Renal cortical epithelial cell (primary cell): ENCODE data around the gene PSD. TPM values are rescaled to one million over a fixed set of nuclear protein-coding genes. Genes with fewer than 3 reads are reported as not detected.

Experiments
- DNase-seq: peaks from one replicate; pipeline ENCODE4 v3.0.0-alpha.2; 2011; ENCODE audit warnings: low read depth
- total RNA-seq: library from RNA; depleted of rRNA; stranded (reverse); fragments of >200 nt; gene quantifications from 2 replicates; pipeline ENCODE4 v1.2.3, GENCODE V29; 2014

The PSD gene
- total RNA-seq, 1 donor from 2014 or later = 3.5 TPM

DNA sequence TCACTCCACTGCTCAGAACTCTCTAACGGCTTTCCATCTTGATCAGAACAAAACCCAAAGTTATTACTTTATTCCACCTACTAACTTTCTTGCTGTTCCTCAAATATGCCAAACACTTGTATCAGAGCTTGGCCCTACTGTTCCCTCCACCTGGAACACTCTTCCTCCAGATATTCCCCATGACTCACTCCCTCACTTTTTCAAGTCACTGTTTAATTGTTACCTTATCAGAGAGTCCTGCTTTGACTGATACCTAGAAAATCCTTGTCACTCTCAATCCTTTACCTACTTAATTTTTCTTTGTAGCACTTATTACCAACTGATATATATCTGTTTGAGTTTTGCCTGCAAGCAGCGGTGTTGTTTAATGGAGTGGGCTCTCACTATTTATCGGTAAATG lies 28.7 kb downstream of the PSD start:
- DNase-seq = peak; percentile 42

DNA sequence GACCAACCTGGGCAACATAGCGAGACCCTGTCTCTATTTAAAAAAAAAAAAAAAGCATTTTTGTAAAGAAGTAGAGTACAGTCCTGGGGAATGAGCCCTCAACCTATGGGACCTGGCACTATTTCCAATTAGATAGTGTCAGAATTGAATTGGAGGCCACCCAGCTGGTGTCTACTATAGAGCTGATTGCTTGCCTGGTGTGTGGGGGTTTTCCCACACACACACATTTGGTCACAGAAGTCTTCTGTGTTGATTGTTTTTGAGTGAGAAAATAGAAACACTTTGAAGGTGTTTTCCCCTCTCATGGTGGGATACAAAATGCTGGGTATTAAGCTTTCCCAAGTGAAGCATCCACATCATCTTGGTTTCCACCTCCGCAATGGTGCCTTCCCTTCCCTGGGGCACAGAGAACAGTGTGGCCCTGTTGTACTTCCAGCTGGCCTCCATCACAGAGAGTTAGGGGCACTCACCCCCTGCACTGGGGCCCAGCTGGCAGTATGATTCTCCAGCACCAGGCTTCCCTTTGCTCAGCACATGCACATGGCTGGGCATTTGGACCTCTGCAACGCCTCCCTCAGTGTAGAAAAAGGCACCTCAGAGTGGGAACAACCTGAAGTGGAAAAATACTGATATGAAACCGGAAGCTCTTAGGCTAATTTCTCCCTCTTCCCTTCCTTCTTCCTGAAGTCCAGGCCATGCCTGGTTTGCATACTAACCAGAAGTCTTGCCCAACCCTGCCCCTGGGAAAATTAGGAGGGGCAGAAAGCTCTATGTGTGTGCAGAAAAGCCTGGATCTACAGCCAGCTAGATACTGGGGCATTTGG lies 33.8 kb downstream of the PSD start:
- peak; percentile 64 for DNase-seq

- DNase-seq = no peak
Measured at GRCh38 chr10:102384053-102384452, 34.5 kb downstream of the PSD start.

DNA sequence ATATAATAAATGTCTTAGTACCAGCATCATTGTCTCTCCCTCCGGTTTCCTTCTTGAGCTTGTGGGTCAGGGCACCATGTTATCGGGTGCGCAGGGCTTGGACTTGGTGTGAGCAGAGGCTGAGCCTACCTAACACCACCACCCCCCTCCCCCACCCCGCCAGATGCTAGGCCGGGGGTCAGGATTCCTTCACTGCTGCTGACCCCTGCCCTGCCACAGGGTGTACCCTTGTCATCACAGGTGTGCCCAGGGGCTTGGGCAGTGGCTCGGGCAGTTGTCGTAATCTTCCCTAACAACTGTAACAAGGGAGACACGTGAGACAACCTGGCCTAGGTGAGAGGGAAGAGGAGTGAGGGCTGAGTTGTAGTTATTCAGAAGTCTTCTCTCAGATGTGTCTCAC lies 35.7 kb downstream of the PSD start:
- DNase-seq = no peak

DNA sequence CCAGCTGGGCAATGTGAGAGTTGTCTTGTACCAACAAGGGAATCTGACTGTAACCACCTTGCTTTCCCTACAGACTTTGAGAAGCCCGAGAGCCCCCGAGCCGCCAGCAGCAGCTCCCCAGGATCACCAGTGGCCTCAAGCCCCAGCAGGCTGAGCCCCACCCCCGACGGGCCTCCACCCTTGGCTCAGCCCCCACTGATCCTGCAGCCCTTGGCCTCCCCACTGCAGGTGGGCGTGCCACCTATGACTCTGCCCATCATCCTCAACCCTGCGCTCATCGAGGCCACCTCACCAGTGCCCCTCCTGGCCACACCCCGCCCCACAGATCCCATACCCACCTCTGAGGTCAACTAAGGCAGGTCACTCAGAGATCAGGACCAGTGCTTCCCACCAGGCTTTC lies 36.6 kb downstream of the PSD start:
- no peak for DNase-seq

GRCh38 chr10:102379383-102379782 lies 39.2 kb downstream of the PSD start:
- no peak for DNase-seq

DNA sequence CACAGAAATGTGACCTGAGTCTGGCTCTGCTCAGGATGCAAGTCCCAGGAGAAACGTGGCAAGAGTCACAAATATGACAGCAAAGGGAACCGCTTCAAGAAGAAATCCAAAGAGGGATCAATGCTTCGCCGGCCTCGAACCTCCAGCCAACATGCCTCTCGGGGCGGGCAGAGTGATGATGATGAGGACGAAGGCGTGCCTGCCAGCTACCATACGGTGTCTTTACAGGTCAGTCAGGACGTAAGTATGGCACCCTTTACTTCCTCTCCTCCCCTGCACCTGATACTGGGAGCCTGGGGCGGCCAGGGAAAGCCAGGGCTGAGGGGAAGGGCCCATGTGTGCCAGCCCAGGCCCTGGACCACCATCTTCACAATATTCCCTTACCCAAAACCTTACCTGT lies 41.7 kb downstream of the PSD start:
- no peak for DNase-seq

DNA sequence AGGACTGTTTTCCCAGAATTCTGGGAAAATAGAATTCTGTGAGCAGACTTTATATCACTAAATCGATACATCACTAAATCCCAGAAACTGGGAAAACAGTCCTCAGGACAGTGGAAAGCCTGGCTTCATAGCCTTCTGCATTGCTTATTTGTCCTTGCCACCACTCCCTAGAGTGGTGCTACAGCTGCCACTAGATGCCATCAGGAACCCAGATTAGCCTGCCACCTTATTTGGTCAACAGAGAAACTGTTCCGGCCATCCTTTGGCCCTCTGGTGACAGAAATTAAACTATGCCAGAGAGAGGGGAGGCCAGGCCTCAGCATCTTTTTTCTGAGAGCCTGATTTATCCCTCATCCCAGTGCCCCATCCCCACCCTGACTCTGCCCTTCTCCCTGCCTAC lies 42.7 kb downstream of the PSD start:
- no peak for DNase-seq

DNA sequence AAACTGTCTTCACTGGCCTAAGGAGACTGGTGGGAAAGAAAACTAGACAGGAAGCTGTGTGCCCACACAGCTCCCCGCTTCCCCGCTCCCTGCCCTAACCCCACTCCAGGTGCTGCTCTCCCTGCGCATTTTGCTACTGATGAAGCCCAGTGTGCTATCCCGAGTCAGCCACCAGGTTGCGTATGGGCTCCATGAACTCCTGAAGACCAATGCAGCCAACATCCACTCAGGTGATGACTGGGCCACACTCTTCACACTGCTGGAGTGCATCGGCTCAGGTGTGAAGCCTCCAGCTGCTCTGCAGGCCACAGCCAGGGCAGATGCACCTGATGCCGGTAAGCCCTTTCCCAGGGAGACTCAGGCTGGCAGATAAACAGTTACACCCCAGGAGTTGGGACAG lies 43.3 kb downstream of the PSD start:
- no peak for DNase-seq

DNA sequence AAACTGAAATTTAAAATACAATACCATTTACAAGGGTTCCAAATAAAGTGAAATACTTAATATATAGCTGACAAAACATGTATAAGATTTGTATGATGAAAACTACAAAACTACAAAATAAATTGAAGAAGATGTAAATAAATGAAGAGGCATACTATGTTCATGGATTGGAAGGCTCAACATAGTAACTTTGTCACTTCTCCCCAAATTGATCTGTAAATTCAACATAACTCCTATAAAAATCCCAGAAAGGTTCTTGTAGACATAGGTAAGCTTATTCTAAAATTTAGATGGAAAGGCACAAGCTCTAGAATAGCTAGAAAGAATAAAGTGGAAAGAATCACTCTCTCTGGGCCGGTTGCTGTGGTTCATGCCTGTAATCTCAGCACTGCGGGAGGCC lies 47.3 kb downstream of the PSD start:
- no peak for DNase-seq

DNA sequence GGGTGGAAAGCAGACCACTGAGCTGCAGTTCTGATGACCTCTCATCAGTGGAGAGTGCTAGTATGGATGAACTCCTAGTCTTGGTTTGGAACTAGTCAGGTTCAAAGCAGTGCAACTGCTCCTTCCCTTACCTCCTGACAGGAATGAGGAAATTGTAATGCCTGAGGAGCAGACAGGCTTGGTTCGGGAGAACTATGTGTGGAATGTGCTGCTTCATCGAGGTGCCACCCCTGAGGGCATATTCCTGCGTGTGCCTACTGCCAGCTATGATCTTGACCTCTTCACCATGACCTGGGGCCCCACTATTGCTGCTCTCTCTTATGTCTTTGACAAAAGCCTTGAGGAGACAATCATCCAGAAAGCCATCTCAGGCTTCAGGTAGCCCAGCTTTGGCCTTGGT lies 50.5 kb downstream of the PSD start:
- peak; percentile 77 for DNase-seq

GRCh38 chr10:102367441-102367840 lies 51.1 kb downstream of the PSD start:
- peak; percentile 18 for DNase-seq

DNA sequence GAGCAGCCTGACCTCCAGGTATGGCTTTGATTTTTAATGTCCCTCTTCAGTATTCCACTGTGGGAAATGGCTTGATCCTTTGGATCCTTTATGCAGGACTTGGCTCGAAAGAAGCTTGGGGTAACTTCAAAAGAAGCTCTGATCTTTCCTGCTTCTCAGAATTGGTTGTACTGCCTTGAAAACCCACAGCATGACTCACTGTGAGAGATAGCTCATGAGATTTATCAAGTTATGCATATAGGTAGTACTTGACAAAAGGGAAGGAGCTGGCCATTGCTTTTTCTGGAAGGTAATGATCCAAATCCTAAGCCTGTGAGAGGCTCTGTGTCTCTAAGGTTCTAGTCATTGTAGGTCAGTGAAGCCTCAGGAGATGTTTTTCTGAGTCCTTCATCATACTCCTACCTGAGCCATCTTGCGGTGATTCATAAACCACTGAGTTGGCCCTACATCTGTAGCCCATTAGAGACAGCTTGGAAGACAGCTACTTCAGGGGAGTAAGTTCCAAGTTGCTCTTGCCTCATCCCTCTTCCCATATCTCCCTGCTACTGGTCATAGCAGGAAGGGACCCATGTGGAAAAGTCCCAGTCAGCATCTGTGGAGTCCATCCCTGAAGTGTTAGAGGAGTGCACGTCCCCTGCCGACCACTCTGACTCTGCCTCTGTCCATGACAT lies 59.7 kb downstream of the PSD start:
- no peak for DNase-seq

GRCh38 chr10:102354451-102354850 lies 64.1 kb downstream of the PSD start:
- DNase-seq = no peak

Other genes starting within 250 kb of the PSD start
- gene ELOVL3, start 192.5 kb downstream of the PSD start, total RNA-seq = 0.69 and 1.3 TPM in 2 replicates
- gene PITX3, start 177.3 kb downstream of the PSD start, total RNA-seq = 1.7 and 2.2 TPM in 2 replicates
- gene GBF1, start 173.3 kb downstream of the PSD start, total RNA-seq = 22.4 and 90.0 TPM in 2 replicates
- 52.4 and 57.3 TPM in 2 replicates for gene NFKB2, start 23.1 kb downstream of the PSD start, total RNA-seq
- 12.7 and 15.1 TPM in 2 replicates for gene FBXL15, start 2.1 kb upstream of the PSD start, total RNA-seq
- 49.5 and 50.0 TPM in 2 replicates for gene CUEDC2, start 13.8 kb upstream of the PSD start, total RNA-seq
- 0.25 and 1.6 TPM in 2 replicates for gene C10orf95, start 32.8 kb upstream of the PSD start, total RNA-seq
- 145 and 168 TPM in 2 replicates for gene ACTR1A, start 83.9 kb upstream of the PSD start, total RNA-seq
- 0.69 and 8.1 TPM in 2 replicates for gene SUFU, start 85.2 kb upstream of the PSD start, total RNA-seq
- gene TRIM8, start 225.7 kb upstream of the PSD start, total RNA-seq = 47.2 and 146 TPM in 2 replicates